Measurements from ENCODE around the gene PPP1R15B.

- TF ChIP-seq, protein P1, sequence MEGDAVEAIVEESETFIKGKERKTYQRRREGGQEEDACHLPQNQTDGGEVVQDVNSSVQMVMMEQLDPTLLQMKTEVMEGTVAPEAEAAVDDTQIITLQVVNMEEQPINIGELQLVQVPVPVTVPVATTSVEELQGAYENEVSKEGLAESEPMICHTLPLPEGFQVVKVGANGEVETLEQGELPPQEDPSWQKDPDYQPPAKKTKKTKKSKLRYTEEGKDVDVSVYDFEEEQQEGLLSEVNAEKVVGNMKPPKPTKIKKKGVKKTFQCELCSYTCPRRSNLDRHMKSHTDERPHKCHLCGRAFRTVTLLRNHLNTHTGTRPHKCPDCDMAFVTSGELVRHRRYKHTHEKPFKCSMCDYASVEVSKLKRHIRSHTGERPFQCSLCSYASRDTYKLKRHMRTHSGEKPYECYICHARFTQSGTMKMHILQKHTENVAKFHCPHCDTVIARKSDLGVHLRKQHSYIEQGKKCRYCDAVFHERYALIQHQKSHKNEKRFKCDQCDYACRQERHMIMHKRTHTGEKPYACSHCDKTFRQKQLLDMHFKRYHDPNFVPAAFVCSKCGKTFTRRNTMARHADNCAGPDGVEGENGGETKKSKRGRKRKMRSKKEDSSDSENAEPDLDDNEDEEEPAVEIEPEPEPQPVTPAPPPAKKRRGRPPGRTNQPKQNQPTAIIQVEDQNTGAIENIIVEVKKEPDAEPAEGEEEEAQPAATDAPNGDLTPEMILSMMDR (IDR thresholded peaks at IDR 0.05): no peak
- no peak for TF ChIP-seq POLR2A (IDR thresholded peaks at IDR 0.05)
These were observed 50.3 kb downstream of the PPP1R15B start for GRCh38 chr1:204361341-204361771.

Measured in heart left ventricle (tissue), 13 donors.